SU-DHL-6 (cell line): ENCODE measurements around the gene RIN1.

ENCODE experiments used
- EZH2phosphoT487 ChIP-seq: fragments of 200-600 bp; sonication (generic), shearing (Covaris generic); conservative IDR thresholded peaks from 2 replicates; pipeline ENCODE4 v1.6.1; 2018; ENCODE audit warnings: mild to moderate bottlenecking, antibody characterized with exemption, low read length, moderate library complexity, mixed read lengths
- TF ChIP-seq, protein P1 (sequence below): fragments of 200-600 bp; sonication (generic); IDR thresholded peaks from one replicate; pipeline ENCODE4 v1.5.1; 2017; ENCODE audit warnings: antibody characterized with exemption, mild to moderate bottlenecking, low read length, moderate library complexity; ENCODE audit not compliant: insufficient read depth, poor library complexity, severe bottlenecking

DNA sequence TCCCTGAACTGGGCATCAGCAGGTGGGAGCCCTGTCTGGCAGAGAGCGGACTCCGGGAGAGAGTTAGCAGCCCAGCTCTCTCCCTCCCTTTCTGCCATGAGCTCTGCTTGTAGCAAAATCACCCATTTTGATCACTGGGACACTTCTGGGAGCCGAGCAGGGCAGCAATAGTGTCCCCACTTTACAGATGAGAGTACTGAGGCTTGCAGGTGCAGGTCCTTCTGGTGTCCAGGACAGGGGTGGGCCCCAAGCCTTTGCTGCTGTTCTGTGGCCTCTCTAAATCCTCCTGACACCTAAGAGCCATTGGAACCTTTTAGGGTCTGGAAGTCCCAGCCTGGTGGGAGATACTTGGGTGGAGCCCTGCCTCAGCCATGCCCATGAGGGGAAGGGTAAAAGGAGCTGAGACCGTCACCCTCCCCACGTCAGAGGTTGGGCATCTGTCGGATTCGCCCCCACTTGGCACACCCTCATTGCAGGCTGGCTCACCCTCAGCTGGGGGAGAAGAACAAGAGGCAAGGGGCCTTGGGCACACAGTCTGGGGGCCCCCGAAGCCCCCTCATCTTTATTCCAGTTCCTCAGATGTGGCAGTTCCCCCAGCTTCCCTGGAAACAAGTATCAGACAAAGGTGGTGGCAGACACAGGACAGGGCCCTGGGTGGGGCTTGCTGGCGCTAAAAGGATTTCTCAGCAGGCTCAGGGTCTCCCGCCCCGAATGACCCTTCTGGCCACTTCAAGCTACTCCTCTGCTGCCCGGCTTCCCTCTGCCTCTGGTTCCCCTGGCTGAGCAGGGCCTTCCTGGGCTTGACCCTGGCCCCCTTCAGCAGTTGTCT lies 4.5 kb downstream of the RIN1 start:
- TF ChIP-seq, protein P1, sequence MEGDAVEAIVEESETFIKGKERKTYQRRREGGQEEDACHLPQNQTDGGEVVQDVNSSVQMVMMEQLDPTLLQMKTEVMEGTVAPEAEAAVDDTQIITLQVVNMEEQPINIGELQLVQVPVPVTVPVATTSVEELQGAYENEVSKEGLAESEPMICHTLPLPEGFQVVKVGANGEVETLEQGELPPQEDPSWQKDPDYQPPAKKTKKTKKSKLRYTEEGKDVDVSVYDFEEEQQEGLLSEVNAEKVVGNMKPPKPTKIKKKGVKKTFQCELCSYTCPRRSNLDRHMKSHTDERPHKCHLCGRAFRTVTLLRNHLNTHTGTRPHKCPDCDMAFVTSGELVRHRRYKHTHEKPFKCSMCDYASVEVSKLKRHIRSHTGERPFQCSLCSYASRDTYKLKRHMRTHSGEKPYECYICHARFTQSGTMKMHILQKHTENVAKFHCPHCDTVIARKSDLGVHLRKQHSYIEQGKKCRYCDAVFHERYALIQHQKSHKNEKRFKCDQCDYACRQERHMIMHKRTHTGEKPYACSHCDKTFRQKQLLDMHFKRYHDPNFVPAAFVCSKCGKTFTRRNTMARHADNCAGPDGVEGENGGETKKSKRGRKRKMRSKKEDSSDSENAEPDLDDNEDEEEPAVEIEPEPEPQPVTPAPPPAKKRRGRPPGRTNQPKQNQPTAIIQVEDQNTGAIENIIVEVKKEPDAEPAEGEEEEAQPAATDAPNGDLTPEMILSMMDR = no peak
- TF ChIP-seq EZH2phosphoT487 = no peak
